ENCODE measurements around the gene EXOC1L. TPM values are rescaled to one million over a fixed set of nuclear protein-coding genes. Genes with fewer than 3 reads are reported as not detected.

EXOC1L gene
- total and polyA plus RNA-seq, 9 of the 15 experiments (the other 6 are each of a cell fraction or from before 2014, with no cell fraction given), result 0.38 to 3.9 (median 1.0) TPM; not detected in 1

- TF ChIP-seq MTA1 (IDR thresholded peaks at IDR 0.05; ENCODE audit: borderline replicate concordance), result no peak
- no peak for TF ChIP-seq CCNT2 (IDR thresholded peaks at IDR 0.05; ENCODE audit: borderline replicate concordance, extremely low read depth, insufficient read length, low read depth, low read length)
- TF ChIP-seq TARDBP (IDR thresholded peaks at IDR 0.05), result no peak
- TF ChIP-seq LEF1 (IDR thresholded peaks at IDR 0.05), result peak; percentile 56; the same call in 1 of the 2 replicates
- TF ChIP-seq AFF1 (IDR thresholded peaks at IDR 0.05; ENCODE audit: low read depth in 1 of 2, partially characterized antibody in 2 of 2), result no peak
- no peak for TF ChIP-seq PCBP1 (IDR thresholded peaks at IDR 0.05; ENCODE audit: low read depth, low read length, poor library complexity, severe bottlenecking)
- no peak for TF ChIP-seq KHSRP (IDR thresholded peaks at IDR 0.05)
- TF ChIP-seq GTF2B (IDR thresholded peaks at IDR 0.05; ENCODE audit: extremely low read depth, insufficient read length), result no peak
- TF ChIP-seq ZNF41 (CRISPR knock-in tag; conservative IDR thresholded peaks at IDR 0.05), result no peak
- TF ChIP-seq CBX2 (IDR thresholded peaks at IDR 0.05; ENCODE audit: insufficient read depth, low read length, poor library complexity, severe bottlenecking), result no peak
- TF ChIP-seq NCOR1 (IDR thresholded peaks at IDR 0.05), result 0 out of 2 replicates have a peak, but pooled peaks have one; percentile 39
- TF ChIP-seq RAD21 (CRISPR knock-in tag; conservative IDR thresholded peaks at IDR 0.05 in 1 of 2, IDR thresholded peaks at IDR 0.05 in 1 of 2), result no peak
- no peak for TF ChIP-seq ZKSCAN3 (CRISPR knock-in tag; IDR thresholded peaks at IDR 0.05)
- TF ChIP-seq CUX1 (CRISPR knock-in tag; IDR thresholded peaks at IDR 0.05), result no peak
- TF ChIP-seq SMARCC2 (IDR thresholded peaks at IDR 0.05; ENCODE audit: low read depth), result peak; percentile 76
- no peak for TF ChIP-seq ZNF311 (CRISPR knock-in tag; IDR thresholded peaks at IDR 0.05)
- TF ChIP-seq PKNOX1 (IDR thresholded peaks at IDR 0.05), result no peak
These were observed 46.8 kb downstream of the EXOC1L start (continued) for GRCh38 chr4:55866290-55866907.
